Measurements from ENCODE around the gene RRAD.

The RRAD gene

GRCh38 chr16:66913081-66913480 is 12.3 kb downstream of the RRAD start:
- no peak for DNase-seq

GRCh38 chr16:66911801-66912200 is 13.5 kb downstream of the RRAD start:
- DNase-seq, result no peak

- DNase-seq, result no peak
Observed at GRCh38 chr16:66911112-66911511, 14.2 kb downstream of the RRAD start.

GRCh38 chr16:66910175-66910940 is 15.0 kb downstream of the RRAD start:
- no peak for DNase-seq

- no peak for DNase-seq
Observed at GRCh38 chr16:66908762-66909559, 16.4 kb downstream of the RRAD start.

- DNase-seq, result no peak
Observed at GRCh38 chr16:66908116-66908515, 17.2 kb downstream of the RRAD start.

GRCh38 chr16:66906916-66907836 is 18.2 kb downstream of the RRAD start:
- DNase-seq, result no peak

- no peak for DNase-seq
Observed at GRCh38 chr16:66905633-66906539, 19.4 kb downstream of the RRAD start.

GRCh38 chr16:66904846-66905632 is 20.3 kb downstream of the RRAD start:
- DNase-seq, result no peak

- DNase-seq, result no peak
Observed at GRCh38 chr16:66904428-66904845, 20.9 kb downstream of the RRAD start.

GRCh38 chr16:66903544-66904427 is 21.5 kb downstream of the RRAD start:
- DNase-seq, result no peak

- no peak for DNase-seq
Observed at GRCh38 chr16:66902648-66903543, 22.4 kb downstream of the RRAD start.

GRCh38 chr16:66901626-66902025 is 23.7 kb downstream of the RRAD start:
- no peak for DNase-seq

- DNase-seq, result no peak
Observed at GRCh38 chr16:66900721-66901441, 24.5 kb downstream of the RRAD start.

- peak; percentile 55 for DNase-seq
Observed at GRCh38 chr16:66899945-66900710, 25.2 kb downstream of the RRAD start.

- no peak for DNase-seq
Observed at GRCh38 chr16:66899310-66899944, 25.9 kb downstream of the RRAD start.

- DNase-seq, result no peak
Observed at GRCh38 chr16:66898933-66899309, 26.4 kb downstream of the RRAD start.
